Measurements from ENCODE around the gene CADPS2. TPM values are rescaled to one million over a fixed set of nuclear protein-coding genes. Genes with fewer than 3 reads are reported as not detected.

Gene CADPS2
- total and polyA plus RNA-seq, 8 donors = 34.2 to 83.4 (median 64.6) TPM

DNA sequence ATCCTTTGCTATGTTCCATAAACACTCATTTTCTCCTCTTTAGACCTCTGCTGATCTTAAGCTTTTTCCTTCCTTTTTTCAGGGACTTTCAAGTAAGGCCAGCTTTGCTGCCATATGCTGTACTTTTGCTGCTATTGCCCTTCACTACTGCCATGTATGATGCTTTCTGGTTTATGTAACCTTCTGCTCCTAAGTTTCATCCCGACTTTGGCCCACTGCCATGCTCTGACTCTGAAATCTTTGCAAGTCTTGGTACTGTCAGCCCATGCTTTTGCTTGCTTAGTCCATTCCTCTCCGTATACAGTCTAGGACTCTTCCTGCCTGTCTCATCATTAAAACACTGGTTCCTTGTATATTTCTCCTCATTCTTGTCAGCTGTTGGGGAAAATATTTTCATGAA lies 339.8 kb downstream of the CADPS2 start:
- no peaks in the 10 kb centered on the region for H3K27me3 ChIP-seq
- H3K9me3 ChIP-seq = no peaks in the 10 kb centered on the region
- no peak overlapping the region for H3K4me3 ChIP-seq
- TF ChIP-seq, protein P1, sequence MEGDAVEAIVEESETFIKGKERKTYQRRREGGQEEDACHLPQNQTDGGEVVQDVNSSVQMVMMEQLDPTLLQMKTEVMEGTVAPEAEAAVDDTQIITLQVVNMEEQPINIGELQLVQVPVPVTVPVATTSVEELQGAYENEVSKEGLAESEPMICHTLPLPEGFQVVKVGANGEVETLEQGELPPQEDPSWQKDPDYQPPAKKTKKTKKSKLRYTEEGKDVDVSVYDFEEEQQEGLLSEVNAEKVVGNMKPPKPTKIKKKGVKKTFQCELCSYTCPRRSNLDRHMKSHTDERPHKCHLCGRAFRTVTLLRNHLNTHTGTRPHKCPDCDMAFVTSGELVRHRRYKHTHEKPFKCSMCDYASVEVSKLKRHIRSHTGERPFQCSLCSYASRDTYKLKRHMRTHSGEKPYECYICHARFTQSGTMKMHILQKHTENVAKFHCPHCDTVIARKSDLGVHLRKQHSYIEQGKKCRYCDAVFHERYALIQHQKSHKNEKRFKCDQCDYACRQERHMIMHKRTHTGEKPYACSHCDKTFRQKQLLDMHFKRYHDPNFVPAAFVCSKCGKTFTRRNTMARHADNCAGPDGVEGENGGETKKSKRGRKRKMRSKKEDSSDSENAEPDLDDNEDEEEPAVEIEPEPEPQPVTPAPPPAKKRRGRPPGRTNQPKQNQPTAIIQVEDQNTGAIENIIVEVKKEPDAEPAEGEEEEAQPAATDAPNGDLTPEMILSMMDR (IDR thresholded peaks at IDR 0.05) = no peak
- ATAC-seq (no peak), DNase-seq (no peak)
- intact Hi-C loops (cut with DNase I) = no loop called here
- H3K4me1 ChIP-seq = no peaks in the 10 kb centered on the region
- H3K27ac ChIP-seq = no peak overlapping the region
- no peaks in the 10 kb centered on the region for H3K36me3 ChIP-seq

GRCh38 chr7:122544463-122544862 lies 341.8 kb downstream of the CADPS2 start:
- no peak overlapping the region for H3K4me3 ChIP-seq
- intact Hi-C loops (cut with DNase I) = no loop called here
- no peaks in the 10 kb centered on the region for H3K9me3 ChIP-seq
- no peak overlapping the region for H3K27ac ChIP-seq
- no peaks in the 10 kb centered on the region for H3K27me3 ChIP-seq
- no peaks in the 10 kb centered on the region for H3K4me1 ChIP-seq
- TF ChIP-seq, protein P1 (IDR thresholded peaks at IDR 0.05) = no peak
- H3K36me3 ChIP-seq = no peaks in the 10 kb centered on the region
- DNase-seq = no peak
- peak; percentile 37 for ATAC-seq

DNA sequence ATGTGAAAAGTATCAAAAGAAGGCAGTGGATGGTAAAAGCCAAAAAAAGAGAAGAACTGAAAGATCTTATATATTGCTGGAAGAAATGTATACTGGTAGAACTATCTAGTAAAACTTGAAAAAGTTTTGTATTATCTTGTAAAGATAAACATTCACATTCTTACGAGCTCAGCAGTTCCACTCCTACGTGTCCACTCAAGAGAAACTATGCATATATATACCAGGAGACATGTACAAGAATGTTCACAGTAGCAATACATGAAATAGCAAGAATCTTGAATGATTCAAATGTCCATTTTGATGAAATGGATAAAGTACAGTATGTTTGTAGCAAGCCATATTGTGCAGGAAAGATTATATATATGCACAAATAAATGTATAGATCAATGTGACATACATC lies 342.4 kb downstream of the CADPS2 start:
- DNase-seq (no peak), ATAC-seq (no peak)

GRCh38 chr7:122543166-122543565 lies 343.1 kb downstream of the CADPS2 start:
- no peaks in the 10 kb centered on the region for H3K27me3 ChIP-seq
- H3K36me3 ChIP-seq = no peaks in the 10 kb centered on the region
- H3K4me3 ChIP-seq = no peak overlapping the region
- TF ChIP-seq, protein P1 (IDR thresholded peaks at IDR 0.05) = no peak
- no peak overlapping the region for H3K27ac ChIP-seq
- intact Hi-C loops (cut with DNase I) = no loop called here
- no peaks in the 10 kb centered on the region for H3K4me1 ChIP-seq
- ATAC-seq = no peak
- no peaks in the 10 kb centered on the region for H3K9me3 ChIP-seq
- peak in 2 of 4 donors; percentile 49 to 59 for DNase-seq

More for the DNA sequence above, 342.4 kb downstream of the CADPS2 start:
- intact Hi-C loops (cut with DNase I) = no loop called here
- TF ChIP-seq, protein P1 (IDR thresholded peaks at IDR 0.05) = no peak
- H3K27me3 ChIP-seq = no peaks in the 10 kb centered on the region
- H3K4me1 ChIP-seq = no peaks in the 10 kb centered on the region
- H3K27ac ChIP-seq = no peak overlapping the region
- H3K9me3 ChIP-seq = no peaks in the 10 kb centered on the region
- no peaks in the 10 kb centered on the region for H3K36me3 ChIP-seq
- H3K4me3 ChIP-seq = no peak overlapping the region

DNA sequence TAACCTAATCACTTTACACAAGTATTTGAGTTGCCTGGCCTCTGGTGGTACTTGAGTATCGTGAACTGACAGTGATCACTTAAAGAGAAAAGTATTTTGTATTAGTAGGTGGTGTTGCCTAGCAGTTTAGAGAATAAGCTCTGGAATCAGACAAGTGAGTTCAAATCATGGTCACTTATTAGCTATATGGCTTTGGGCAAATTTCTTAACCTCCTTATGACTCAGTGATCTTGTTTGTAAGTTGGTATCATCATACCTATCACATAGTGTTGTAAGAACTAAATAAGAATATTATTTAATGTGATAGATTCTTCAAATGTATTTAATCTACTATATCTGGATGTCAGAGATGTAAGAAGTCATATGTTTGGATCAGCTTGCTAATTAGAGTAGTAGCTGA lies 351.2 kb downstream of the CADPS2 start:
- H3K9me3 ChIP-seq = no peaks in the 10 kb centered on the region
- ATAC-seq (no peak), DNase-seq (no peak)
- intact Hi-C loops (cut with DNase I) = no loop called here
- H3K4me3 ChIP-seq = no peak overlapping the region
- TF ChIP-seq, protein P1 (IDR thresholded peaks at IDR 0.05) = no peak
- H3K27ac ChIP-seq = no peak overlapping the region
- H3K36me3 ChIP-seq = no peaks in the 10 kb centered on the region
- H3K4me1 ChIP-seq = no peaks in the 10 kb centered on the region
- H3K27me3 ChIP-seq = no peaks in the 10 kb centered on the region
